K562 (cell line): ENCODE measurements around the gene POLR3GL. TPM values are rescaled to one million over a fixed set of nuclear protein-coding genes. Genes with fewer than 3 reads are reported as not detected.

Source experiments
- CBX8 ChIP-seq: fragments of 200-600 bp; sonication (generic); IDR thresholded peaks from 2 replicates; pipeline ENCODE4 v1.6.1; 2012; ENCODE audit warnings: borderline replicate concordance, mixed run types, low read depth, mild to moderate bottlenecking, moderate library complexity, mixed read lengths, low read length, control low read depth, inconsistent platforms; ENCODE audit not compliant: poor library complexity, severe bottlenecking; ENCODE audit errors: extremely low read depth
- FOXK1 ChIP-seq: sonication (generic); formaldehyde crosslinking; IDR thresholded peaks from 2 replicates; pipeline ENCODE4 v1.8.0; 2022; ENCODE audit warnings: missing genetic modification reagents, mild to moderate bottlenecking, borderline replicate concordance
- GATAD2B ChIP-seq: fragments of 450-650 bp; IDR thresholded peaks from 2 replicates; pipeline ENCODE4 v1.6.1; 2017; ENCODE audit warnings: mild to moderate bottlenecking, borderline replicate concordance
- HNRNPH1 ChIP-seq: fragments of 200-400 bp; formaldehyde crosslinking; optimal IDR thresholded peaks from 2 replicates; pipeline ENCODE3; 2017; ENCODE audit warnings: low read depth, mild to moderate bottlenecking, low read length, moderate library complexity
- KLF10 ChIP-seq: fragments of 250-450 bp; sonication (Bioruptor Pico); IDR thresholded peaks from 2 replicates; pipeline ENCODE4 v1.6.1; 2021; ENCODE audit warnings: matching md5 sums
- PPARD ChIP-seq: fragments of 250-450 bp; sonication (Bioruptor Pico); IDR thresholded peaks from 2 replicates; pipeline ENCODE4 v1.8.0; 2022; ENCODE audit warnings: inconsistent platforms, mild to moderate bottlenecking, moderate library complexity
- SRSF9 ChIP-seq: fragments of 200-400 bp; formaldehyde crosslinking; IDR thresholded peaks from 2 replicates; pipeline ENCODE4 v1.6.1; 2017; ENCODE audit warnings: low read depth, low read length, borderline replicate concordance
- ZNF197 ChIP-seq: fragments of 200-800 bp; sonication (Bioruptor generic); IDR thresholded peaks from 2 replicates; pipeline ENCODE4 v1.6.1; 2016; ENCODE audit warnings: low read depth, missing genetic modification characterization, missing compliant biosample characterization
- ZNF274 ChIP-seq: IDR thresholded peaks from 2 replicates; pipeline ENCODE4 v1.6.1; 2011; ENCODE audit warnings: low read depth, mild to moderate bottlenecking, low read length, moderate library complexity, borderline replicate concordance
- ZNF3 ChIP-seq: fragments of 250-450 bp; sonication (Bioruptor Pico); IDR thresholded peaks from 2 replicates; pipeline ENCODE4 v1.5.0; 2021; ENCODE audit warnings: mild to moderate bottlenecking, moderate library complexity
- ZNF41 ChIP-seq: fragments of 250-450 bp; sonication (Bioruptor Pico); conservative IDR thresholded peaks from 2 replicates; pipeline ENCODE4 v1.4.0; 2020; ENCODE audit warnings: mild to moderate bottlenecking
- ZNF778 ChIP-seq: fragments of 450-650 bp; formaldehyde crosslinking; IDR thresholded peaks from 2 replicates; pipeline ENCODE4 v1.4.0; 2020; ENCODE audit warnings: mild to moderate bottlenecking, moderate library complexity
- polyA plus RNA-seq, 8 experiments: library from polyadenylated mRNA; depleted of rRNA in 4 of 8; stranded (reverse) in 5 of 8; unstranded in 3 of 8; fragments of >200 nt; fragmentation: Nextera tagmentation in 2 of 8; fragmentation: Illumina TruSeq in 1 of 8; extraction: Ambion mirVana in 2 of 8; extraction: Trizol in 1 of 8; gene quantifications; 2 replicates each; pipeline versions ENCODE4 v1.2.1 to v1.2.3, GENCODE V29; 2011 to 2014; ENCODE audit warnings: inconsistent platforms in 1 of 8, missing spikeins in 1 of 8
- total RNA-seq, 7 experiments: library from RNA; depleted of rRNA in 6 of 7; stranded (reverse); fragments of >200 nt in 6 of 7; fragmentation: Illumina TruSeq in 2 of 7; extraction: Trizol in 2 of 7; gene quantifications; 2 replicates each; pipeline versions ENCODE4 v1.2.1 to v1.2.3, GENCODE V29; 2011 to 2021; ENCODE audit warnings: low replicate concordance in 1 of 7
- TF ChIP-seq, protein P1 (sequence below): sonication (generic); formaldehyde crosslinking; IDR thresholded peaks from 2 replicates; pipeline ENCODE4 v1.8.0; 2023; ENCODE audit warnings: mild to moderate bottlenecking, missing genetic modification reagents
- TF ChIP-seq, protein P2 (sequence below), 2 experiments: IDR thresholded peaks; 2 replicates each; pipeline ENCODE4 v1.6.1; 2011; ENCODE audit warnings: borderline replicate concordance in 1 of 2, control low read depth in 1 of 2, low read depth in 1 of 2, low read length in 1 of 2, mild to moderate bottlenecking in 1 of 2, mixed read lengths in 1 of 2, moderate library complexity in 1 of 2; ENCODE audit not compliant: insufficient read depth in 1 of 2, insufficient read length in 1 of 2, poor library complexity in 1 of 2, severe bottlenecking in 1 of 2; ENCODE audit errors: extremely low read depth in 1 of 2
- TF ChIP-seq, protein P3 (sequence below): sonication (generic); formaldehyde crosslinking; IDR thresholded peaks from 2 replicates; pipeline ENCODE4 v1.8.0; 2022; ENCODE audit warnings: mild to moderate bottlenecking, low read depth, missing genetic modification reagents
- TF ChIP-seq, protein P4 (sequence below): fragments of 250-450 bp; sonication (Bioruptor Pico); IDR thresholded peaks from 2 replicates; pipeline ENCODE4 v1.4.0; 2020; ENCODE audit warnings: mild to moderate bottlenecking, moderate library complexity
- TF ChIP-seq, protein P5 (sequence below): fragments of 450-650 bp; conservative IDR thresholded peaks from 2 replicates; pipeline ENCODE4 v1.6.1; 2016; ENCODE audit warnings: missing genetic modification characterization, low read depth, mild to moderate bottlenecking, control low read depth, missing compliant biosample characterization

Gene POLR3GL
- total and polyA plus RNA-seq, 9 of the 15 experiments (the other 6 are each of a cell fraction or from before 2014, with no cell fraction given) = 14.6 to 48.4 (median 38.2) TPM

DNA sequence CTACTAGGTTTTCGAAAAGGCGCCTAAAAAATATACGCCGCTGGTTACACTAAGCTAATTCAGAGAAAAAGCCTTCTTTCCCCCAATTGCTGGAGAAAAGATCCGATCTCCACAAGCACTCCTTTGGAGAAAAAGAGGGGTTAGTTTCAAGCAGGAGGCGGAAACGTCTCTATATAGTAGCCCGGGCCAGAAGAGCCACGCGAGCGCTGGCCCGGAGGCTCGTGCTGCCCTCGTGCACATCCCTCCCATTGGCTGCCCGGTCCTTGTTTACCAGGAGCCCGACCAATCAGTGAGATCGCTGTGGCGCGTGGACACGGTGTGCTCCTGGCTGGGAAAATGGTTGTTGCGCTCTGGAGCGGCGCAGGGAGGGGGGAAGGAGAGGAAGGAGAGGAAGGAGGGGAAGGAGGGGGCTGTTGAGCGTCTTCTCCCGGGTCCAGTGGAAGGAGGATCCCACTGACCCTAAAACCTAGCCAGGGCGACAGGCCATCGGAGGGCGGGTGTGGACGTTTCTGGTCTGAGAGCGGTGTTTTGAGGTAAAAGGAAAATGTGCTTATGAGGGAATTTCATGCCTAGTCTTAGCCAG lies 32.0 kb downstream of the POLR3GL start, which contains the start of gene TXNIP (continued):
- TF ChIP-seq GATAD2B (peak; percentile 100), PPARD (CRISPR knock-in tag) (no peak), ZNF274 (no peak), ZNF197 (peak; percentile 79), CBX8 (no peak), ZNF41 (CRISPR knock-in tag) (no peak), HNRNPH1 (no peak), ZNF3 (no peak), FOXK1 (CRISPR knock-in tag) (peak; percentile 100), ZNF778 (no peak), KLF10 (CRISPR knock-in tag) (no peak), SRSF9 (no peak)
- TF ChIP-seq, protein P1, sequence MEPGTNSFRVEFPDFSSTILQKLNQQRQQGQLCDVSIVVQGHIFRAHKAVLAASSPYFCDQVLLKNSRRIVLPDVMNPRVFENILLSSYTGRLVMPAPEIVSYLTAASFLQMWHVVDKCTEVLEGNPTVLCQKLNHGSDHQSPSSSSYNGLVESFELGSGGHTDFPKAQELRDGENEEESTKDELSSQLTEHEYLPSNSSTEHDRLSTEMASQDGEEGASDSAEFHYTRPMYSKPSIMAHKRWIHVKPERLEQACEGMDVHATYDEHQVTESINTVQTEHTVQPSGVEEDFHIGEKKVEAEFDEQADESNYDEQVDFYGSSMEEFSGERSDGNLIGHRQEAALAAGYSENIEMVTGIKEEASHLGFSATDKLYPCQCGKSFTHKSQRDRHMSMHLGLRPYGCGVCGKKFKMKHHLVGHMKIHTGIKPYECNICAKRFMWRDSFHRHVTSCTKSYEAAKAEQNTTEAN = no peak
- TF ChIP-seq, protein P2, sequence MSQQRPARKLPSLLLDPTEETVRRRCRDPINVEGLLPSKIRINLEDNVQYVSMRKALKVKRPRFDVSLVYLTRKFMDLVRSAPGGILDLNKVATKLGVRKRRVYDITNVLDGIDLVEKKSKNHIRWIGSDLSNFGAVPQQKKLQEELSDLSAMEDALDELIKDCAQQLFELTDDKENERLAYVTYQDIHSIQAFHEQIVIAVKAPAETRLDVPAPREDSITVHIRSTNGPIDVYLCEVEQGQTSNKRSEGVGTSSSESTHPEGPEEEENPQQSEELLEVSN (IDR thresholded peaks at IDR 0.05; ENCODE audit: borderline replicate concordance in 1 of 2, extremely low read depth in 1 of 2, insufficient read depth in 1 of 2, insufficient read length in 1 of 2, low read depth in 1 of 2, low read length in 1 of 2, poor library complexity in 1 of 2, severe bottlenecking in 1 of 2) = peak; percentile 41 to 43
- TF ChIP-seq, protein P3, sequence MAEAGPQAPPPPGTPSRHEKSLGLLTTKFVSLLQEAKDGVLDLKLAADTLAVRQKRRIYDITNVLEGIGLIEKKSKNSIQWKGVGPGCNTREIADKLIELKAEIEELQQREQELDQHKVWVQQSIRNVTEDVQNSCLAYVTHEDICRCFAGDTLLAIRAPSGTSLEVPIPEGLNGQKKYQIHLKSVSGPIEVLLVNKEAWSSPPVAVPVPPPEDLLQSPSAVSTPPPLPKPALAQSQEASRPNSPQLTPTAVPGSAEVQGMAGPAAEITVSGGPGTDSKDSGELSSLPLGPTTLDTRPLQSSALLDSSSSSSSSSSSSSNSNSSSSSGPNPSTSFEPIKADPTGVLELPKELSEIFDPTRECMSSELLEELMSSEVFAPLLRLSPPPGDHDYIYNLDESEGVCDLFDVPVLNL (CRISPR knock-in tag) = no peak
- TF ChIP-seq, protein P4, sequence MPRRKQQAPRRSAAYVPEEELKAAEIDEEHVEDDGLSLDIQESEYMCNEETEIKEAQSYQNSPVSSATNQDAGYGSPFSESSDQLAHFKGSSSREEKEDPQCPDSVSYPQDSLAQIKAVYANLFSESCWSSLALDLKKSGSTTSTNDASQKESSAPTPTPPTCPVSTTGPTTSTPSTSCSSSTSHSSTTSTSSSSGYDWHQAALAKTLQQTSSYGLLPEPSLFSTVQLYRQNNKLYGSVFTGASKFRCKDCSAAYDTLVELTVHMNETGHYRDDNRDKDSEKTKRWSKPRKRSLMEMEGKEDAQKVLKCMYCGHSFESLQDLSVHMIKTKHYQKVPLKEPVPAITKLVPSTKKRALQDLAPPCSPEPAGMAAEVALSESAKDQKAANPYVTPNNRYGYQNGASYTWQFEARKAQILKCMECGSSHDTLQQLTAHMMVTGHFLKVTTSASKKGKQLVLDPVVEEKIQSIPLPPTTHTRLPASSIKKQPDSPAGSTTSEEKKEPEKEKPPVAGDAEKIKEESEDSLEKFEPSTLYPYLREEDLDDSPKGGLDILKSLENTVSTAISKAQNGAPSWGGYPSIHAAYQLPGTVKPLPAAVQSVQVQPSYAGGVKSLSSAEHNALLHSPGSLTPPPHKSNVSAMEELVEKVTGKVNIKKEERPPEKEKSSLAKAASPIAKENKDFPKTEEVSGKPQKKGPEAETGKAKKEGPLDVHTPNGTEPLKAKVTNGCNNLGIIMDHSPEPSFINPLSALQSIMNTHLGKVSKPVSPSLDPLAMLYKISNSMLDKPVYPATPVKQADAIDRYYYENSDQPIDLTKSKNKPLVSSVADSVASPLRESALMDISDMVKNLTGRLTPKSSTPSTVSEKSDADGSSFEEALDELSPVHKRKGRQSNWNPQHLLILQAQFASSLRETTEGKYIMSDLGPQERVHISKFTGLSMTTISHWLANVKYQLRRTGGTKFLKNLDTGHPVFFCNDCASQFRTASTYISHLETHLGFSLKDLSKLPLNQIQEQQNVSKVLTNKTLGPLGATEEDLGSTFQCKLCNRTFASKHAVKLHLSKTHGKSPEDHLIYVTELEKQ (CRISPR knock-in tag) = no peak
- TF ChIP-seq, protein P5, sequence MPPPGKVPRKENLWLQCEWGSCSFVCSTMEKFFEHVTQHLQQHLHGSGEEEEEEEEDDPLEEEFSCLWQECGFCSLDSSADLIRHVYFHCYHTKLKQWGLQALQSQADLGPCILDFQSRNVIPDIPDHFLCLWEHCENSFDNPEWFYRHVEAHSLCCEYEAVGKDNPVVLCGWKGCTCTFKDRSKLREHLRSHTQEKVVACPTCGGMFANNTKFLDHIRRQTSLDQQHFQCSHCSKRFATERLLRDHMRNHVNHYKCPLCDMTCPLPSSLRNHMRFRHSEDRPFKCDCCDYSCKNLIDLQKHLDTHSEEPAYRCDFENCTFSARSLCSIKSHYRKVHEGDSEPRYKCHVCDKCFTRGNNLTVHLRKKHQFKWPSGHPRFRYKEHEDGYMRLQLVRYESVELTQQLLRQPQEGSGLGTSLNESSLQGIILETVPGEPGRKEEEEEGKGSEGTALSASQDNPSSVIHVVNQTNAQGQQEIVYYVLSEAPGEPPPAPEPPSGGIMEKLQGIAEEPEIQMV (tag) = peak; percentile 99
